ENCODE measurements around the gene DSP.

Gene DSP

GRCh38 chr6:7543789-7544424, 2.4 kb downstream of the DSP start:
- H3K4me2 ChIP-seq (ENCODE audit: low read length): peak overlapping the region; percentile 67
- H2AFZ ChIP-seq (ENCODE audit: insufficient read depth, low read length, poor library complexity): no peak overlapping the region
- peak overlapping the region; percentile 75 for H3K18ac ChIP-seq (ENCODE audit: low read length)
- peaks cover 42% of the 10 kb centered on the region for H3K79me2 ChIP-seq (ENCODE audit: control insufficient read depth, insufficient read depth, low read length, poor library complexity)
- H3K79me1 ChIP-seq (ENCODE audit: low read length): peaks cover 24% of the 10 kb centered on the region
- H3K4ac ChIP-seq (ENCODE audit: low read depth, low read length): peak overlapping the region; percentile 89
- H4K12ac ChIP-seq (ENCODE audit: low read depth, low read length): no peak overlapping the region
- peaks cover 5 to 6% of the 10 kb centered on the region in 2 experiments for H3K36me3 ChIP-seq (ENCODE audit: control insufficient read depth in 1 of 2, insufficient read depth in 2 of 2, low read length in 2 of 2)
- no CpG with 5 or more reads among the region's 13 CpGs for WGBS (ENCODE audit: extremely low coverage, insufficient coverage, insufficient read length)
- peaks cover 18 to 21% of the 10 kb centered on the region in 2 experiments for H3K4me1 ChIP-seq (ENCODE audit: control insufficient read depth in 1 of 2, insufficient read depth in 2 of 2, low read length in 2 of 2)
- H2BK5ac ChIP-seq (ENCODE audit: low read depth, low read length, poor library complexity): no peak overlapping the region
- no peaks in the 10 kb centered on the region for H3K27me3 ChIP-seq (ENCODE audit: insufficient read depth, low read length)
- H3K4me3 ChIP-seq (ENCODE audit: low read depth, low read length): peak overlapping the region; percentile 61
- no peak overlapping the region for H2BK12ac ChIP-seq (ENCODE audit: low read length)
- H3K27ac ChIP-seq (ENCODE audit: low read depth, low read length): no peak overlapping the region
- H3K23ac ChIP-seq (ENCODE audit: low read length): peak overlapping the region; percentile 74
- H3K14ac ChIP-seq (ENCODE audit: low read length): peak overlapping the region; percentile 28
- H3K9me3 ChIP-seq (ENCODE audit: insufficient read depth, low read depth, low read length): no peaks in the 10 kb centered on the region
- DNase-seq: peak in 1 of 2 donors; percentile 24
- no peak overlapping the region for H2BK120ac ChIP-seq (ENCODE audit: insufficient read depth, low read length, poor library complexity)
- H2AK5ac ChIP-seq (ENCODE audit: low read length): no peak overlapping the region
- no peak overlapping the region for H4K8ac ChIP-seq (ENCODE audit: low read depth, low read length)
- H3K9ac ChIP-seq (ENCODE audit: low read length): peak overlapping the region; percentile 3
- no peak overlapping the region for H4K91ac ChIP-seq (ENCODE audit: low read depth, low read length)

- H2AK5ac ChIP-seq (ENCODE audit: low read length): no peak overlapping the region
- H3K9ac ChIP-seq (ENCODE audit: low read length): no peak overlapping the region
- H3K9me3 ChIP-seq (ENCODE audit: insufficient read depth, low read depth, low read length): no peaks in the 10 kb centered on the region
- peaks cover 18 to 21% of the 10 kb centered on the region in 2 experiments for H3K4me1 ChIP-seq (ENCODE audit: control insufficient read depth in 1 of 2, insufficient read depth in 2 of 2, low read length in 2 of 2)
- peaks cover 42% of the 10 kb centered on the region for H3K79me2 ChIP-seq (ENCODE audit: control insufficient read depth, insufficient read depth, low read length, poor library complexity)
- no peaks in the 10 kb centered on the region for H3K27me3 ChIP-seq (ENCODE audit: insufficient read depth, low read length)
- no peak overlapping the region for H3K18ac ChIP-seq (ENCODE audit: low read length)
- no peak overlapping the region for H3K4me2 ChIP-seq (ENCODE audit: low read length)
- H2BK5ac ChIP-seq (ENCODE audit: low read depth, low read length, poor library complexity): no peak overlapping the region
- H2AFZ ChIP-seq (ENCODE audit: insufficient read depth, low read length, poor library complexity): no peak overlapping the region
- WGBS (ENCODE audit: extremely low coverage, insufficient coverage, insufficient read length): no CpG with 5 or more reads among the region's 3 CpGs
- no peak overlapping the region for H3K14ac ChIP-seq (ENCODE audit: low read length)
- H3K23ac ChIP-seq (ENCODE audit: low read length): no peak overlapping the region
- H4K91ac ChIP-seq (ENCODE audit: low read depth, low read length): no peak overlapping the region
- H3K79me1 ChIP-seq (ENCODE audit: low read length): peaks cover 24% of the 10 kb centered on the region
- H3K27ac ChIP-seq (ENCODE audit: low read depth, low read length): no peak overlapping the region
- no peak overlapping the region for H2BK12ac ChIP-seq (ENCODE audit: low read length)
- no peak overlapping the region for H3K4me3 ChIP-seq (ENCODE audit: low read depth, low read length)
- no peak overlapping the region for H4K12ac ChIP-seq (ENCODE audit: low read depth, low read length)
- peak overlapping the region; percentile 50 for H3K4ac ChIP-seq (ENCODE audit: low read depth, low read length)
- no peak overlapping the region for H2BK120ac ChIP-seq (ENCODE audit: insufficient read depth, low read length, poor library complexity)
- DNase-seq: no peak
- H3K36me3 ChIP-seq (ENCODE audit: control insufficient read depth in 1 of 2, insufficient read depth in 2 of 2, low read length in 2 of 2): peaks cover 5 to 6% of the 10 kb centered on the region in 2 experiments
- H4K8ac ChIP-seq (ENCODE audit: low read depth, low read length): no peak overlapping the region
Observed at GRCh38 chr6:7544597-7544996, 3.1 kb downstream of the DSP start.

- H4K8ac ChIP-seq (ENCODE audit: low read depth, low read length): peak overlapping the region; percentile 42
- peaks cover 42% of the 10 kb centered on the region for H3K79me2 ChIP-seq (ENCODE audit: control insufficient read depth, insufficient read depth, low read length, poor library complexity)
- H3K9me3 ChIP-seq (ENCODE audit: insufficient read depth, low read depth, low read length): no peaks in the 10 kb centered on the region
- H4K12ac ChIP-seq (ENCODE audit: low read depth, low read length): no peak overlapping the region
- no peak overlapping the region for H3K4me3 ChIP-seq (ENCODE audit: low read depth, low read length)
- peak overlapping the region; percentile 28 for H3K14ac ChIP-seq (ENCODE audit: low read length)
- H3K23ac ChIP-seq (ENCODE audit: low read length): no peak overlapping the region
- H3K9ac ChIP-seq (ENCODE audit: low read length): no peak overlapping the region
- H3K4ac ChIP-seq (ENCODE audit: low read depth, low read length): peak overlapping the region; percentile 96
- H3K36me3 ChIP-seq (ENCODE audit: control insufficient read depth in 1 of 2, insufficient read depth in 2 of 2, low read length in 2 of 2): peaks cover 6% of the 10 kb centered on the region in 2 experiments
- no peak overlapping the region for H2BK12ac ChIP-seq (ENCODE audit: low read length)
- H3K18ac ChIP-seq (ENCODE audit: low read length): peak overlapping the region; percentile 55
- H3K27me3 ChIP-seq (ENCODE audit: insufficient read depth, low read length): no peaks in the 10 kb centered on the region
- H2BK5ac ChIP-seq (ENCODE audit: low read depth, low read length, poor library complexity): peak overlapping the region; percentile 43
- H2AFZ ChIP-seq (ENCODE audit: insufficient read depth, low read length, poor library complexity): peak overlapping the region; percentile 60
- H2BK120ac ChIP-seq (ENCODE audit: insufficient read depth, low read length, poor library complexity): no peak overlapping the region
- peak in 1 of 2 donors; percentile 74 for DNase-seq
- peaks cover 18 to 21% of the 10 kb centered on the region in 2 experiments for H3K4me1 ChIP-seq (ENCODE audit: control insufficient read depth in 1 of 2, insufficient read depth in 2 of 2, low read length in 2 of 2)
- no peak overlapping the region for H2AK5ac ChIP-seq (ENCODE audit: low read length)
- H4K91ac ChIP-seq (ENCODE audit: low read depth, low read length): peak overlapping the region; percentile 42
- peaks cover 24% of the 10 kb centered on the region for H3K79me1 ChIP-seq (ENCODE audit: low read length)
- no CpG with 5 or more reads among the region's 12 CpGs for WGBS (ENCODE audit: extremely low coverage, insufficient coverage, insufficient read length)
- peak overlapping the region; percentile 7 for H3K27ac ChIP-seq (ENCODE audit: low read depth, low read length)
- peak overlapping the region; percentile 14 for H3K4me2 ChIP-seq (ENCODE audit: low read length)
Observed at GRCh38 chr6:7545316-7546019, 4.0 kb downstream of the DSP start.

GRCh38 chr6:7546020-7546369, 4.5 kb downstream of the DSP start:
- peak overlapping the region; percentile 28 for H3K14ac ChIP-seq (ENCODE audit: low read length)
- peak overlapping the region; percentile 64 for H3K23ac ChIP-seq (ENCODE audit: low read length)
- H3K9me3 ChIP-seq (ENCODE audit: insufficient read depth, low read depth, low read length): no peaks in the 10 kb centered on the region
- peak overlapping the region; percentile 42 for H4K8ac ChIP-seq (ENCODE audit: low read depth, low read length)
- H4K12ac ChIP-seq (ENCODE audit: low read depth, low read length): no peak overlapping the region
- no peak overlapping the region for H2BK120ac ChIP-seq (ENCODE audit: insufficient read depth, low read length, poor library complexity)
- no peak overlapping the region for H2AFZ ChIP-seq (ENCODE audit: insufficient read depth, low read length, poor library complexity)
- no peak overlapping the region for H2BK12ac ChIP-seq (ENCODE audit: low read length)
- peaks cover 18 to 21% of the 10 kb centered on the region in 2 experiments for H3K4me1 ChIP-seq (ENCODE audit: control insufficient read depth in 1 of 2, insufficient read depth in 2 of 2, low read length in 2 of 2)
- H3K4ac ChIP-seq (ENCODE audit: low read depth, low read length): peak overlapping the region; percentile 96
- H3K18ac ChIP-seq (ENCODE audit: low read length): no peak overlapping the region
- peaks cover 23% of the 10 kb centered on the region for H3K79me1 ChIP-seq (ENCODE audit: low read length)
- no peaks in the 10 kb centered on the region for H3K27me3 ChIP-seq (ENCODE audit: insufficient read depth, low read length)
- peak overlapping the region; percentile 14 for H3K4me2 ChIP-seq (ENCODE audit: low read length)
- peak overlapping the region; percentile 7 for H3K27ac ChIP-seq (ENCODE audit: low read depth, low read length)
- peak; percentile 75 to 84 for DNase-seq
- H2BK5ac ChIP-seq (ENCODE audit: low read depth, low read length, poor library complexity): peak overlapping the region; percentile 43
- peaks cover 42% of the 10 kb centered on the region for H3K79me2 ChIP-seq (ENCODE audit: control insufficient read depth, insufficient read depth, low read length, poor library complexity)
- H3K9ac ChIP-seq (ENCODE audit: low read length): no peak overlapping the region
- peaks cover 6% of the 10 kb centered on the region in 2 experiments for H3K36me3 ChIP-seq (ENCODE audit: control insufficient read depth in 1 of 2, insufficient read depth in 2 of 2, low read length in 2 of 2)
- no CpG with 5 or more reads among the region's 6 CpGs for whole genome bisulfite sequencing (ENCODE audit: extremely low coverage, insufficient coverage, insufficient read length)
- no peak overlapping the region for H3K4me3 ChIP-seq (ENCODE audit: low read depth, low read length)
- H4K91ac ChIP-seq (ENCODE audit: low read depth, low read length): peak overlapping the region; percentile 42
- H2AK5ac ChIP-seq (ENCODE audit: low read length): no peak overlapping the region

Measured in trophoblast cell (in vitro differentiated cells and primary cell).